ENCODE data around the gene UBQLN3.

Gene UBQLN3

GRCh38 chr11:5505363-5506048 lies 4.3 kb downstream of the UBQLN3 start:
- no peak for DNase-seq (ENCODE audit: low spot score)

DNA sequence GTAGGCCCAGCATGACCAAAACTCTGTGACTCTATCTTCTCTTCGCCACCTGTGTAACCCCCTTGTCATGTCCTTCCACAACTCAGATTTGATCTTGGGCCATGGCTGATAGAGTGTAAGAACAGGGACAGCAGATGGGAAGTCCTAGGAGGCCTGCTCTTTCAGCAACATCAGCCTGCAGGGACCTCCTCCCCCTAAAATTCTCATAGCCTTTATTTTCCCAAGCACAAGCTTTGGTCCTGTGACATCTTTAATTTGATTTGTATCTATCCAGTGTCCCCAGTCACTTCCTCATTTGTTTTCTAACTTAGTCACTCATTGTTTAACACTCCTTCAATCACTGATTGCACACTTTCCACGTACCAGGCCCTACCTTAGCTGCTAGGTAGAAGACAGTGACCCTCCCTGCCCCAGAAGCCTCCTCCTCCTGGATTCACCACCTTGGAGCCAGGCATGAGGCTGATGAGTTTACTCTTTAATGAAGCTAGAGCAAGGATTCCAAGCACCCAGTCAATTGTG lies 5.3 kb downstream of the UBQLN3 start:
- DNase-seq (ENCODE audit: low spot score), result no peak

DNA sequence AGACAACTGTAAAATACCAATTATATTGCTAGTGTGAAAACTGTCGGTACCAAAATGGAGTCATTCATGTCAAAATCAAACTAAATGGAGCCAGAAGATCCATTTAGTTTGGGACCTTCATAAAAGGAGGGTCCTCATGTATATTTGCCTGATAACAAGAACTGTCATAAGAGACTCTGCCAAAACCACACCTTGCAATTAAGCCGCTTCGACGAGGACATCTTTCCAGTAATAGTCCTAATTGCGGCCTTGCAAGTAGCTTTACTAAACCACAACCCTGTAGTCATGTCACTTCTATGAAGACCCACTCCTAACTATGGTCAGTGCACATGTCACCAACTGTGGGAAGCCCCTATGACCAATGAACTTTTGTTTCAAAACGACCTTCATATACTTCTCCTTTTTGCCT lies 9.4 kb downstream of the UBQLN3 start:
- DNase-seq (ENCODE audit: low spot score), result no peak

DNA sequence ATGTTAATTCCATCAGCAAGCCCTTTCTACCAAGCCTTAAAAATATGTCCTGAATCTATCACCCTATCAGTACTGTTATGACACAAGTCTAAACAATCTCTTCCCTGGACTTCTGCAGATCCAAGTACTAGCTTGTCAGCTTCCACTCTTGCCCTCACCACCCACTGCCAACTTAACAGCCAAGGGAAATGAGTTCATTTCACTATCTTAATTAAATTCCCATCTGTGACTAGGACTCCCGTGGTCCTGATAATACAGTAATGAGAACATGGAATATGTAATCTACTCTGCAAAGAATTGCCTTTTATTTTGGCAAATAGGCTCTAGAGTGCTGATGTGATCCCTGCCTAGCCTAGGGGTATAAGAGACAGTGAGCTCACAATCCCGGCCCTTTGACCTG lies 10.1 kb downstream of the UBQLN3 start:
- DNase-seq (ENCODE audit: low spot score), result no peak

- DNase-seq (ENCODE audit: low spot score), result no peak
These were observed 20.0 kb downstream of the UBQLN3 start for GRCh38 chr11:5489576-5490357.

GRCh38 chr11:5488798-5489399 lies 20.9 kb downstream of the UBQLN3 start:
- no peak for DNase-seq (ENCODE audit: low spot score)

DNA sequence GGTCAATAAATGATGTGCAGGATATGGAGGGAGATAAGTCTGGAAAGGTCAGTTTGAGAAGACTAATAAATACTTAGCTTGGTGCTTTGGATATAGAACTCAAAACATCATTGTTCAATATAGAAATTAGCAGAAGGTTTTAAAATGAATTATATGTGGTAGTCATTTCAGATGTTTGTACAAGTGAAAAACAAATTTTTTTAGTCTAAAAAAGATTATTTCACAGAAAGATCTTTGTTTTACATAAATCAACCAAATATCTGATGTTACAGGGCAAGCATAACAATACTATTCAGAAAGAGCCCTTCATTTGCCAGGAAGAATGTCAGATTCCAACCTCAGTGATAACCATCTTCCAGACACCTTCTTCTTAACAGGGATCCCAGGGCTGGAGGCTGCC lies 21.4 kb downstream of the UBQLN3 start, which contains the start of gene OR52D1:
Gene OR52D1 (plus strand): TSS at position 301 of the 400 bp plus-strand sequence. CDS start 22 bp downstream, at position 323.
- no peak for DNase-seq (ENCODE audit: low spot score)

- no peak for DNase-seq (ENCODE audit: low spot score)
These were observed 23.3 kb downstream of the UBQLN3 start for GRCh38 chr11:5486421-5486820.

DNA sequence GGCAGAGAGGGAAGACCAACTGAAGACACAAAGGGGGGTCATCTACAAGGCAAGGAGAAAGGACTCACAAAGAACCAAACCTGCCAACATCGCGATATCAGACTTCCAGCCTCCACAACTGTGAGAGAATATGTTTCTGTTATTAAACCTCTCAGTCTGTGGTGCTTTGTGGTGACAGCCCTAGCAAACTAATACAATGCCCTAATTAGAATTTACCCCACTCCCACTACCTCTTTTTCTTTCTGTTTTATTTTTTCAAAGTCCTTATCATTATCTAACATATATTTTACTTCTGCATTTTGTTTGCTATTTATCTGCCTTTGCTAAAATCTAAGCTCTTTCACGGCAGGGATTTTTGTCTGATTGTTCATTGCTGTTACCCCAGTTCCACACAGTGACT lies 23.8 kb downstream of the UBQLN3 start:
- no peak for DNase-seq (ENCODE audit: low spot score)

- peak; percentile 35 for DNase-seq (ENCODE audit: low spot score)
These were observed 33.5 kb downstream of the UBQLN3 start for GRCh38 chr11:5476186-5476819.

GRCh38 chr11:5473921-5474320 lies 35.8 kb downstream of the UBQLN3 start:
- no peak for DNase-seq (ENCODE audit: low spot score)

- no peak for DNase-seq (ENCODE audit: low spot score)
These were observed 42.2 kb downstream of the UBQLN3 start for GRCh38 chr11:5467527-5467926.

GRCh38 chr11:5460983-5461621 lies 48.7 kb downstream of the UBQLN3 start:
- no peak for DNase-seq (ENCODE audit: low spot score)
